GM12892 (cell line): ENCODE results near the gene ATP9B.
"Not testable (repeated sequence)": the region's sequence is repeated elsewhere in the genome, so short reads cannot be mapped to it uniquely, and the experiment has no call there.

Experiments
- POLR2A ChIP-seq: IDR thresholded peaks from 2 replicates; pipeline ENCODE4 v1.6.1; 2011; ENCODE audit warnings: low read depth, low read length, control low read depth
- POLR2AphosphoS5 ChIP-seq: IDR thresholded peaks from 2 replicates; pipeline ENCODE4 v1.6.1; 2011; ENCODE audit warnings: low read depth, low read length, control low read depth
- TAF1 ChIP-seq: IDR thresholded peaks from 2 replicates; pipeline ENCODE4 v1.6.1; 2011; ENCODE audit warnings: low read depth, mild to moderate bottlenecking, control low read depth, low read length, borderline replicate concordance

GRCh38 chr18:79265068-79265467, 195.9 kb downstream of the ATP9B start:
- not testable (repeated sequence) for TF ChIP-seq POLR2AphosphoS5, POLR2A, TAF1
